Neural crest cell (in vitro differentiated cells): Measurements from ENCODE around the gene IL36G. TPM values are rescaled to one million over a fixed set of nuclear protein-coding genes. Genes with fewer than 3 reads are reported as not detected.

Experiments used
- DNase-seq: peaks from one replicate; pipeline ENCODE4 v3.0.0; 2021; ENCODE audit warnings: low read depth, mixed read lengths, low spot score
- H3K27ac Mint-ChIP-seq: one replicate; pipeline ENCODE4 v1.8.0; 2021; ENCODE audit warnings: mild to moderate bottlenecking, mixed read lengths; ENCODE audit not compliant: unreplicated experiment
- H3K27me3 Mint-ChIP-seq: 2 replicates; pipeline ENCODE4 v1.8.0; 2021; ENCODE audit warnings: low read depth, mild to moderate bottlenecking, mixed read lengths
- H3K36me3 Mint-ChIP-seq: 2 replicates; pipeline ENCODE4 v1.8.0; 2021; ENCODE audit warnings: low read depth, mild to moderate bottlenecking, mixed read lengths
- H3K4me1 Mint-ChIP-seq: 2 replicates; pipeline ENCODE4 v1.8.0; 2021; ENCODE audit warnings: mixed read lengths
- H3K4me3 Mint-ChIP-seq: one replicate; pipeline ENCODE4 v1.8.0; 2021; ENCODE audit warnings: mild to moderate bottlenecking, mixed read lengths
- H3K9me3 Mint-ChIP-seq: 2 replicates; pipeline ENCODE4 v1.8.0; 2021; ENCODE audit warnings: mixed read lengths
- CTCF ChIP-seq: fragments of 200-600 bp; sonication (generic); conservative IDR thresholded peaks from 2 replicates; pipeline ENCODE4 v1.5.0; 2021; ENCODE audit warnings: antibody characterized with exemption, mild to moderate bottlenecking
- total RNA-seq: library from RNA; stranded (reverse); gene quantifications from 2 replicates; pipeline ENCODE4 v1.2.1, GENCODE V29; 2021

Gene IL36G
- total RNA-seq, 1 donor from 2014 or later: not detected

GRCh38 chr2:113011108-113011507, 33.3 kb downstream of the IL36G start:
- peaks cover 13% of the 10 kb centered on the region for H3K9me3 Mint-ChIP-seq
- no peak for TF ChIP-seq CTCF
- H3K27me3 Mint-ChIP-seq: peaks cover 23% of the 10 kb centered on the region
- no peak overlapping the region for H3K4me3 Mint-ChIP-seq
- no peak overlapping the region for H3K27ac Mint-ChIP-seq
- no peak for DNase-seq
- peaks cover 2% of the 10 kb centered on the region for H3K36me3 Mint-ChIP-seq
- H3K4me1 Mint-ChIP-seq: peaks cover 8% of the 10 kb centered on the region

- Mint-ChIP-seq H3K4me3 (no peak overlapping the region), H3K36me3 (peaks cover 2% of the 10 kb centered on the region), H3K9me3 (peaks cover 17% of the 10 kb centered on the region), H3K27me3 (peaks cover 31% of the 10 kb centered on the region), H3K4me1 (peaks cover 8% of the 10 kb centered on the region), H3K27ac (no peak overlapping the region)
- no peak for DNase-seq
- no peak for TF ChIP-seq CTCF
Observed at GRCh38 chr2:113012436-113013335, 34.9 kb downstream of the IL36G start.

- H3K4me1 Mint-ChIP-seq: peaks cover 8% of the 10 kb centered on the region
- peaks cover 35% of the 10 kb centered on the region for H3K27me3 Mint-ChIP-seq
- no peak for TF ChIP-seq CTCF
- no peak for DNase-seq
- no peak overlapping the region for H3K4me3 Mint-ChIP-seq
- H3K36me3 Mint-ChIP-seq: peaks cover 2% of the 10 kb centered on the region
- no peak overlapping the region for H3K27ac Mint-ChIP-seq
- peaks cover 17% of the 10 kb centered on the region for H3K9me3 Mint-ChIP-seq
Observed at GRCh38 chr2:113013336-113013661, 35.5 kb downstream of the IL36G start.

GRCh38 chr2:113014067-113014466, 36.3 kb downstream of the IL36G start:
- Mint-ChIP-seq H3K4me3 (no peak overlapping the region), H3K27me3 (peaks cover 39% of the 10 kb centered on the region), H3K4me1 (peaks cover 8% of the 10 kb centered on the region), H3K9me3 (peaks cover 22% of the 10 kb centered on the region), H3K27ac (no peak overlapping the region), H3K36me3 (peaks cover 4% of the 10 kb centered on the region)
- DNase-seq: no peak
- no peak for TF ChIP-seq CTCF

DNA sequence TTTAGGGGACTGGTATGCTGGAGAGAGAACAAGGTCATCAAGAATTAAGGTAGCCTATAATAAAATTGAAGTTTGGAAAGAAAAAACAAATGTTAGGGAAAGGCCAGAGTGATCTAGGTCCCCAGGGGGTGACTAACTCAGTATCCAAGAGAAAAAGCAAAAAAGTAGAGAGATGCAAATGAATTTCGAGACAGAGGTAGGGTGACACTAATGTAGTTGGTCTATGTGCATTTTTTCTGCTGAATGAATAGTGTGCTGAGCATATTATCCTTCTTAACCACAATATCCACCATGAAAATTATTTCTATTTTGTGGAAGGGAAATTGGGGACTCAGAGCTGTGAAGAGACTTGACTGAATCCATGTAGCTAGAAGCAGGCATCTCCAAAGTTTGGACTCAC, 37.2 kb downstream of the IL36G start:
- Mint-ChIP-seq H3K27ac (no peak overlapping the region), H3K9me3 (peaks cover 25% of the 10 kb centered on the region), H3K36me3 (peaks cover 4% of the 10 kb centered on the region), H3K4me1 (peaks cover 8% of the 10 kb centered on the region), H3K4me3 (no peak overlapping the region), H3K27me3 (peaks cover 37% of the 10 kb centered on the region)
- DNase-seq: no peak
- TF ChIP-seq CTCF: no peak
